ENCODE data around the gene DNLZ. TPM values are rescaled to one million over a fixed set of nuclear protein-coding genes. Genes with fewer than 3 reads are reported as not detected.
A peak's percentile ranks its signal among the peaks of the same experiment; 100 is the strongest.

DNLZ gene
- total and polyA plus RNA-seq, 9 of the 15 experiments (the other 6 are each of a cell fraction or from before 2014, with no cell fraction given), result 0.17 to 44.6 (median 3.4) TPM

DNA sequence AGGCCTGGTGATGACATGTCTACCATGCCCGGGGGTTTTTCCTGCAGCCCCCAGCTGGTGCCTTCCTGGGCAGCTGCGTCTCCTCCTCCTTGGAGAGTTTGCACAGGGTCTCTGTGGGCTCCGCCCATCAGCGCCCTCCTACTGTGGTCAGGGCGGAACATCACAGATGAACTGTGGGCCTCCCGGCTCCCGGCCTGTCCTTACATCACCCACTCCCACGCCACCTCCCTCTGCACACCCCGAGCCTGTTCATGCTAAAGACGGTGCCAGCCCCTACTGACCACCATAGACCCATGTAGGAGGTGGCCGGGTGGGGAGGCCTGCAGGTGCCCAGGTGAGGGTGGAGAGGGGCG, 23.6 kb downstream of the DNLZ start:
- H3K27me3 ChIP-seq (ENCODE audit: control insufficient read depth in 2 of 2, insufficient read depth in 2 of 2, low read length in 2 of 2), result no peaks in the 10 kb centered on the region
- peaks cover 7 to 96% of the 10 kb centered on the region in 2 experiments for H3K4me1 ChIP-seq (replicated peaks in 1 of 2; ENCODE audit: control insufficient read depth in 2 of 2, insufficient read depth in 2 of 2, low read length in 2 of 2)
- WGBS (ENCODE audit: insufficient coverage, low coverage, missing lambda C conversion rate), result 84% methylated on average over 12 of the region's 12 CpGs
- no peak overlapping the region for H3K4me3 ChIP-seq
- TF ChIP-seq POLR2G (IDR thresholded peaks at IDR 0.05; ENCODE audit: low read depth, low read length) (0 out of 2 replicates have a peak, but pooled peaks have one; percentile 8), ZNF184 (CRISPR knock-in tag; IDR thresholded peaks at IDR 0.05) (no peak)
- H3K9ac ChIP-seq (ENCODE audit: insufficient read depth in 1 of 2, low read depth in 2 of 2, low read length in 2 of 2), result no peak overlapping the region
- ATAC-seq (no peak), FAIRE-seq (no peak), DNase-seq (ENCODE audit: extremely low read depth in 1 of 4, low spot score in 3 of 4) (no peak)
- H4K20me1 ChIP-seq (replicated peaks; ENCODE audit: control insufficient read depth, insufficient read depth, low read length), result no peaks in the 10 kb centered on the region
- peaks cover 22% of the 10 kb centered on the region; the same call in 1 of the 3 replicates for H3K36me3 ChIP-seq (ENCODE audit: control insufficient read depth, insufficient read depth, low read length)
- intact Hi-C loops (cut with micrococcal nuclease) (loop anchor here (2.0 kb wide), 1 partner anchor 61 kb away; the partner anchor contains the start of gene SNAPC4), in situ Hi-C loops (cut with MboI) (loop anchor here (25.0 kb wide), 1 partner anchor 297 kb away; no protein-coding TSS in a partner anchor)
- no peak overlapping the region for H3K27ac ChIP-seq (ENCODE audit: extremely low read depth, low read depth, low read length)
- H3K79me2 ChIP-seq (ENCODE audit: control insufficient read depth, insufficient read depth, low read length), result no peaks in the 10 kb centered on the region
- ChIA-PET POLR2A (interaction anchor here (0.7 kb wide), 1 partner anchor 14 kb away, joined by 3 read pairs; no protein-coding TSS in a partner anchor), CTCF (ENCODE audit: low intra/inter-chr PET ratio) (interaction anchor here (1.2 to 2.6 kb wide), 3 partner anchors 24 to 292 kb away, joined by 3 to 10 read pairs (median 9); partner anchors contain the start of genes DNLZ and SNAPC4)
- H2AFZ ChIP-seq (ENCODE audit: low read depth, low read length), result no peak overlapping the region
- no peak overlapping the region for H3K4me2 ChIP-seq (ENCODE audit: insufficient read depth, low read length)
- H3K9me1 ChIP-seq (ENCODE audit: control insufficient read depth, insufficient read depth, low read length), result peaks cover 3% of the 10 kb centered on the region
- H3K9me3 ChIP-seq (replicated peaks; ENCODE audit: control insufficient read depth, insufficient read depth, low read depth, low read length), result no peaks in the 10 kb centered on the region
- no TSS peak for BruUV-seq (replicated peaks)

DNA sequence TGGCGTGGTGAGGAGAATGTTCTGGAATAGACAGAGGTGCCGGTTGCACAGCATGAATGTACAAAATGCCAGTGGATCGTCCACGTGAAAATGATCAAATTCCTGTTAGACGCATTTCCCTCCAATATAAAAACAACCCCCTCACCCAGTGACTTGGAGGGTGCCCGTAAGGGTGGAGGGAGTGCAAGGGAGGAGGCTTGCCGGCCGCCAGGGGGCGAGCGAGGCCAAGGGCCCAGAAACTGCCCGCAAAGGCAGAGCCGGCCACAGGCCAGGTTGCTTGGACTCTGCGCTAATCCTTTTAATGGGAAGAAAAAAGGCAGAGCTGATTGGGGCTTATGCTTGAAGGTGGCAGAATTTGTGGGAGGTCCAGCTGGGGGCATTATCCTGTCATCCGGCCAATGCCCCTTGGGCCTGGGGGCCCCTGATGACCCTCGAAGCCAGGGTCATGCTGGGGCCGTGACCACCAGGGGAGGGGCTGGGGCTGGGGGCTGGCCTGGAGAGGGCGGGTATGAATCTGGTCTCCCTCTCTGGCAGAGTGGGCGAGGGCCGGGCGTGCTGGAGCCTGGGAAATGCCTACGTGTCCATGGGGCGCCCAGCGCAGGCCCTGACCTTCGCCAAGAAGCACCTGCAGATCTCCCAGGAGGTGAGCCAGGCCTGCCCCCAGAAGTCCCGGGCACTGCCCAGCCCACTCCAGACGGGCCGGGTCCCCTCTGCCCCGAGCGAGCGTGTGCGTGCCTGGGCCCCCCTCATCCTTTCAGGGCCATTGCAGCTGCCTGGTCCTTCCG, 24.2 kb downstream of the DNLZ start:
- BruUV-seq (replicated peaks), result no TSS peak
- CTCF ChIA-PET (ENCODE audit: low intra/inter-chr PET ratio), result interaction anchor here (0.8 to 2.6 kb wide), 6 partner anchors 24 to 305 kb away, joined by 3 to 10 read pairs (median 4); partner anchors contain the start of genes DNLZ and SNAPC4
- TF ChIP-seq ATF7 (IDR thresholded peaks at IDR 0.05) (0 out of 2 replicates have a peak, but pooled peaks have one; percentile 28), ARID1B (IDR thresholded peaks at IDR 0.05) (no peak)
- TF ChIP-seq, protein P1, sequence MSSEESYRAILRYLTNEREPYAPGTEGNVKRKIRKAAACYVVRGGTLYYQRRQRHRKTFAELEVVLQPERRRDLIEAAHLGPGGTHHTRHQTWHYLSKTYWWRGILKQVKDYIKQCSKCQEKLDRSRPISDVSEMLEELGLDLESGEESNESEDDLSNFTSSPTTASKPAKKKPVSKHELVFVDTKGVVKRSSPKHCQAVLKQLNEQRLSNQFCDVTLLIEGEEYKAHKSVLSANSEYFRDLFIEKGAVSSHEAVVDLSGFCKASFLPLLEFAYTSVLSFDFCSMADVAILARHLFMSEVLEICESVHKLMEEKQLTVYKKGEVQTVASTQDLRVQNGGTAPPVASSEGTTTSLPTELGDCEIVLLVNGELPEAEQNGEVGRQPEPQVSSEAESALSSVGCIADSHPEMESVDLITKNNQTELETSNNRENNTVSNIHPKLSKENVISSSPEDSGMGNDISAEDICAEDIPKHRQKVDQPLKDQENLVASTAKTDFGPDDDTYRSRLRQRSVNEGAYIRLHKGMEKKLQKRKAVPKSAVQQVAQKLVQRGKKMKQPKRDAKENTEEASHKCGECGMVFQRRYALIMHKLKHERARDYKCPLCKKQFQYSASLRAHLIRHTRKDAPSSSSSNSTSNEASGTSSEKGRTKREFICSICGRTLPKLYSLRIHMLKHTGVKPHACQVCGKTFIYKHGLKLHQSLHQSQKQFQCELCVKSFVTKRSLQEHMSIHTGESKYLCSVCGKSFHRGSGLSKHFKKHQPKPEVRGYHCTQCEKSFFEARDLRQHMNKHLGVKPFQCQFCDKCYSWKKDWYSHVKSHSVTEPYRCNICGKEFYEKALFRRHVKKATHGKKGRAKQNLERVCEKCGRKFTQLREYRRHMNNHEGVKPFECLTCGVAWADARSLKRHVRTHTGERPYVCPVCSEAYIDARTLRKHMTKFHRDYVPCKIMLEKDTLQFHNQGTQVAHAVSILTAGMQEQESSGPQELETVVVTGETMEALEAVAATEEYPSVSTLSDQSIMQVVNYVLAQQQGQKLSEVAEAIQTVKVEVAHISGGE (CRISPR knock-in tag; IDR thresholded peaks at IDR 0.05), result no peak
- TF ChIP-seq, protein P2, sequence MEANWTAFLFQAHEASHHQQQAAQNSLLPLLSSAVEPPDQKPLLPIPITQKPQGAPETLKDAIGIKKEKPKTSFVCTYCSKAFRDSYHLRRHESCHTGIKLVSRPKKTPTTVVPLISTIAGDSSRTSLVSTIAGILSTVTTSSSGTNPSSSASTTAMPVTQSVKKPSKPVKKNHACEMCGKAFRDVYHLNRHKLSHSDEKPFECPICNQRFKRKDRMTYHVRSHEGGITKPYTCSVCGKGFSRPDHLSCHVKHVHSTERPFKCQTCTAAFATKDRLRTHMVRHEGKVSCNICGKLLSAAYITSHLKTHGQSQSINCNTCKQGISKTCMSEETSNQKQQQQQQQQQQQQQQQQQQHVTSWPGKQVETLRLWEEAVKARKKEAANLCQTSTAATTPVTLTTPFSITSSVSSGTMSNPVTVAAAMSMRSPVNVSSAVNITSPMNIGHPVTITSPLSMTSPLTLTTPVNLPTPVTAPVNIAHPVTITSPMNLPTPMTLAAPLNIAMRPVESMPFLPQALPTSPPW (CRISPR knock-in tag; IDR thresholded peaks at IDR 0.05), result 0 out of 2 replicates have a peak, but pooled peaks have one; percentile 16

More for the DNA sequence above, 24.2 kb downstream of the DNLZ start:
- H3K27ac ChIP-seq (ENCODE audit: extremely low read depth, low read depth, low read length), result no peak overlapping the region
- H3K4me3 ChIP-seq, result no peak overlapping the region
- no peaks in the 10 kb centered on the region for H3K27me3 ChIP-seq (ENCODE audit: control insufficient read depth in 2 of 2, insufficient read depth in 2 of 2, low read length in 2 of 2)
- peaks cover 3% of the 10 kb centered on the region for H3K9me1 ChIP-seq (ENCODE audit: control insufficient read depth, insufficient read depth, low read length)
- in situ Hi-C loops (cut with MboI) (loop anchor here (25.0 kb wide), 1 partner anchor 298 kb away; no protein-coding TSS in a partner anchor), intact Hi-C loops (cut with micrococcal nuclease) (loop anchor here (2.0 kb wide), 1 partner anchor 61 kb away; the partner anchor contains the start of gene SNAPC4)
- H3K36me3 ChIP-seq (ENCODE audit: control insufficient read depth, insufficient read depth, low read length), result peaks cover 22% of the 10 kb centered on the region; the same call in 1 of the 3 replicates
- peak; percentile 92 for FAIRE-seq
- ATAC-seq, result peak; percentile 87
- H3K9me3 ChIP-seq (replicated peaks; ENCODE audit: control insufficient read depth, insufficient read depth, low read depth, low read length), result no peaks in the 10 kb centered on the region
- H2AFZ ChIP-seq (ENCODE audit: low read depth, low read length), result no peak overlapping the region
- peaks cover 7 to 96% of the 10 kb centered on the region in 2 experiments for H3K4me1 ChIP-seq (replicated peaks in 1 of 2; ENCODE audit: control insufficient read depth in 2 of 2, insufficient read depth in 2 of 2, low read length in 2 of 2)
- peak; percentile 71 to 84 (median 75) for DNase-seq (ENCODE audit: extremely low read depth in 1 of 4, low spot score in 3 of 4)
- POLR2A ChIA-PET, result interaction anchor here (0.7 kb wide), 1 partner anchor 13 kb away, joined by 3 read pairs; no protein-coding TSS in a partner anchor
- WGBS (ENCODE audit: insufficient coverage, low coverage, missing lambda C conversion rate), result 54% methylated on average over 21 of the region's 32 CpGs
- H3K9ac ChIP-seq (ENCODE audit: insufficient read depth in 1 of 2, low read depth in 2 of 2, low read length in 2 of 2), result peak overlapping the region in 1 of 2 experiments; percentile 45; a peak in 1 of 4 replicates
- no peaks in the 10 kb centered on the region for H3K79me2 ChIP-seq (ENCODE audit: control insufficient read depth, insufficient read depth, low read length)
- H4K20me1 ChIP-seq (replicated peaks; ENCODE audit: control insufficient read depth, insufficient read depth, low read length), result no peaks in the 10 kb centered on the region
- no peak overlapping the region for H3K4me2 ChIP-seq (ENCODE audit: insufficient read depth, low read length)

All from K562 (cell line).